ENCODE measurements around the gene PLXNA1.

The PLXNA1 gene

DNA sequence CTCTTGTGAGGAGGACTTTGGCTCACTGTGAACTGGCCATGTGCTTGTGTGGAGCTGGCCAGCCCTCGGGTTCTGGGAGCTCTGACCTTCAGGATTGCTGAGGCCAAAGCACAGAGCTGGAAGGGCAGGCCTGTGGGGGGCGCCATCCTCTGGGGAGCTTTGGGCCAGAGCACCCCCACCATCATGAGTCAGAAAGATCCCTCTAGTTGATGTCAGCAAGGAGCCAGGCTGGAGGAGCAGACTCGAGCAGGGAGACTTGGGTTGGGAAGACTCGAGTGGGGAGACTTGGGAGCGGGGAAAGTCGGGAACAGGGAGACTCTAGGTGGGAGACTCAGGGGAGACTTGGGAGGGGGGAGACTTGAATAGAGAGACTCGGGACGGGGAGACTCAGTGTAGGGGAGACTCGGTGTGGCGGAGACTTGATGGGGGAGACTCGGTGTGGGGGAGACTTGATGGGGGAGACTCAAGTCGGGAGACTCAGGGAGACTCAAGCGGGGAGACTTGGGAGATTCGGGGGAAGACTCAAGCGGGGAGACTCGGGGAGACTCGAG is 37.7 kb upstream of the PLXNA1 start:
- no peak for DNase-seq (ENCODE audit: low read depth)
- TF ChIP-seq, protein P1, sequence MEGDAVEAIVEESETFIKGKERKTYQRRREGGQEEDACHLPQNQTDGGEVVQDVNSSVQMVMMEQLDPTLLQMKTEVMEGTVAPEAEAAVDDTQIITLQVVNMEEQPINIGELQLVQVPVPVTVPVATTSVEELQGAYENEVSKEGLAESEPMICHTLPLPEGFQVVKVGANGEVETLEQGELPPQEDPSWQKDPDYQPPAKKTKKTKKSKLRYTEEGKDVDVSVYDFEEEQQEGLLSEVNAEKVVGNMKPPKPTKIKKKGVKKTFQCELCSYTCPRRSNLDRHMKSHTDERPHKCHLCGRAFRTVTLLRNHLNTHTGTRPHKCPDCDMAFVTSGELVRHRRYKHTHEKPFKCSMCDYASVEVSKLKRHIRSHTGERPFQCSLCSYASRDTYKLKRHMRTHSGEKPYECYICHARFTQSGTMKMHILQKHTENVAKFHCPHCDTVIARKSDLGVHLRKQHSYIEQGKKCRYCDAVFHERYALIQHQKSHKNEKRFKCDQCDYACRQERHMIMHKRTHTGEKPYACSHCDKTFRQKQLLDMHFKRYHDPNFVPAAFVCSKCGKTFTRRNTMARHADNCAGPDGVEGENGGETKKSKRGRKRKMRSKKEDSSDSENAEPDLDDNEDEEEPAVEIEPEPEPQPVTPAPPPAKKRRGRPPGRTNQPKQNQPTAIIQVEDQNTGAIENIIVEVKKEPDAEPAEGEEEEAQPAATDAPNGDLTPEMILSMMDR (IDR thresholded peaks at IDR 0.05; ENCODE audit: low read length, missing control alignments), result no peak
- H3K4me3 ChIP-seq (replicated peaks; ENCODE audit: low read depth, low read length), result no peak overlapping the region

DNA sequence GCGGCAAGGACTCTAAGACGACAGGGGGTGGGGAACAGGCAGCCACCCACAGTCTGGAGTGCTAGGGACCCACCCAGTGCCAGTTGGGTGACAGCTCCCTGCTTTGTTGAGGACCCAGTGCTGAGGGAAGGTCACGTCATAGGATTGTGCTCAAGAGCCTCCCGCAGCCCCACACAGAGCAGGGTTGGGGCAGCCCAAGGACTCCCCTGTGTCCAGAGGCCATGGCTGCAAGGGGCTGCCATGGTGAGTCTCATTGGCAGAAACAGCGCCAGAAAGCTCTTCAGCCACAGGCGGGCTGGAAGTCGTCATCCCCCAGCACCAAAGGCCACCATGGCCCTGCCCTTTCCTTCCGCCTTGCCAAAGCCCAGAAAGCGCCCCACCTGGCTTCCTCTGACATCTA is 37.0 kb upstream of the PLXNA1 start:
- no peak overlapping the region for H3K4me3 ChIP-seq (replicated peaks; ENCODE audit: low read depth, low read length)
- TF ChIP-seq, protein P1 (IDR thresholded peaks at IDR 0.05; ENCODE audit: low read length, missing control alignments), result no peak
- DNase-seq (ENCODE audit: low read depth), result no peak

DNA sequence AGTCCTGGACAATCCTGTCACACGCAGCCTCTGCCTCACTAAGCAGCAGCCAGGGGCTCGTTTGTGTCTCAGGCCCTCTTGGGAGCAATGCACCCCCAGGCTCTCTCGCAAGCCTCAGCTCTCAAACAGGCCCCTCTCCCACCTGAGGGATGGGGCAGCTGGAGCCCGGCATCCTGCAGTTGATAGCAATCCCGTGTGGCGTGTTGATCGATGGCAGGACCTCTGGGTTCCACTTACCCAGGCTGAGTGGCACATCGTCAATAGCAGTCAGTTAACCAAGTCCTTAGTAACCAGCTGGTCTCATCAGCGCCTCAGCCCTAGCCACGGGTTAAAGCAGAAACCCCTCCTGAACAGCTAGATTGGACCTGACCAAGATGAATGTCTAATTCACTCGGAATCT is 36.5 kb upstream of the PLXNA1 start:
- no peak for DNase-seq (ENCODE audit: low read depth)
- H3K4me3 ChIP-seq (replicated peaks; ENCODE audit: low read depth, low read length), result no peak overlapping the region
- TF ChIP-seq, protein P1 (IDR thresholded peaks at IDR 0.05; ENCODE audit: low read length, missing control alignments), result no peak

DNA sequence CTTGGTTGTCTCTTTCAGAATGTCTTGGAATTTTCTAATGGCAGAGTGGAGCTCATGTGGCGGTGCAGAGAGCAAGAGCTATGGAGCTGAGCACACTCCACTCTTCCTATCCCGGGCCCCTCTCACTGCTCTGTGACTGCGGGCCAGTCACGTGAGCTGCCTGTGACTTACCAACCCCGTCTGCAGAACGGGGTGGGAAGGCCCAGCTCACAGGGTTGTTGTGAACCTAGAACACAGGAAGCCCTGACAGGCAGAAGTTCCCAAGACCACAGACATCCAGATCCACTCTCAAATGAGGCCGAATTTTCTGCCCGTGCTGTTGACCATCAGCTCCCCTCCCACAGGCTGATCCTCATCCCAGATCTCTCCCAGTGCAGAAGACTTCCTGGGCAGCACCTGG is 35.5 kb upstream of the PLXNA1 start:
- DNase-seq (ENCODE audit: low read depth), result no peak
- H3K4me3 ChIP-seq (replicated peaks; ENCODE audit: low read depth, low read length), result no peak overlapping the region
- TF ChIP-seq, protein P1 (IDR thresholded peaks at IDR 0.05; ENCODE audit: low read length, missing control alignments), result no peak

DNA sequence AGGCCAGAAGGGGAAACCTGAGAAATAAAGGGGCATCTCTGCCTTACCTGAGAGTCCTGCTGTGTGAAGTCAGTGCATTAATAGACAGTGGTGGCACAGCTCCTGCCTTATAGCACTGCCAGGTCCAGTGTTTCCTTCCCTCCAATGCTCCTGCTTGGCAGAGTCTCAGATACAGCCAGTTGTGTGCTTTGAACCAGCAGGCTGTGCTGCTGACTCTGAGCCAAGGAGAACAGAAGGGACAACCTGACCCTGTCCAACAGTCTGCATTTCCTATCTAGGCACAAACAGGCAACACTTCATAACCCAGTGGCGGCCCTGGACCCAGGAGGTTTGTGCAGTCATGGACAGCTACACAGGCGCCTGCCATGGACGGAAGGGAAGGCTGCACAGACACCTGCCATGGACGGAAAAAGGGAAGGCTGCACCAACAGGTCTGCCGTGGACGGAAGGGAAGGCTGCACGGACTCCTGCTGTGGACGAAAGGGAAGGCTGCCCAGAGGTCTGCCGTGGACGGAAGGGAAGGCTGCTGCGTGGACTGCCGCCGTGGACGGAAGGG is 33.9 kb upstream of the PLXNA1 start:
- TF ChIP-seq, protein P1 (IDR thresholded peaks at IDR 0.05; ENCODE audit: low read length, missing control alignments), result no peak
- H3K4me3 ChIP-seq (replicated peaks; ENCODE audit: low read depth, low read length), result no peak overlapping the region
- DNase-seq (ENCODE audit: low read depth), result no peak

DNA sequence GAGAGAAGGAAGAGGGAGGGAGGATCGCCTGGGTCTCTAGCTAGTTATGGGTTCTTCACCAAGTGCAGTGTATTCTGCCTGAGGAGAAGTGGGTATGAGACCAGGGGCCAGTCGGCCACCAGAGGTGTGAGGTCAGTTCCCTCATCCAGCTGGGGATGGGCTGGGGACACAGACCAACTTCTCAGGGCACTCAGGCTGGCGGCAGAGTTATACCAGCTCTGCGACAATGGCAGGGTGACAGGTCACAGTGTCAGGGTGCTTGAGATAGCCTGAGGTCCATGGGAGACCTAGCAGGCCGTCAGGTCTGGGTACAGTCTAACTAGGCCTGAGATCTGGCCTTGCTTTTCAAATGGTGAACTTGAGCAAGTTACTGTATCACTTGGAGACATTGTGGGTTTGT is 31.4 kb upstream of the PLXNA1 start:
- DNase-seq (ENCODE audit: low read depth), result no peak
- TF ChIP-seq, protein P1 (IDR thresholded peaks at IDR 0.05; ENCODE audit: low read length, missing control alignments), result no peak
- no peak overlapping the region for H3K4me3 ChIP-seq (replicated peaks; ENCODE audit: low read depth, low read length)

All from fibroblast of pulmonary artery (primary cell).